Endothelial cell of hepatic sinusoid (primary cell): ENCODE measurements around the gene NCAPH2.

Experiments used
- in situ Hi-C: cut with HindIII; loops from 2 replicates; pipeline ENCODE4 v1.10.0; 2017; ENCODE audit warnings: low sequenced_read_pairs

Gene NCAPH2

GRCh38 chr22:50507991-50508884, at the start of gene NCAPH2:
Gene NCAPH2 (plus strand): TSS chr22:50508224. CDS start chr22:50508338, 114 bp downstream.
- in situ Hi-C loops = no loop called here

DNA sequence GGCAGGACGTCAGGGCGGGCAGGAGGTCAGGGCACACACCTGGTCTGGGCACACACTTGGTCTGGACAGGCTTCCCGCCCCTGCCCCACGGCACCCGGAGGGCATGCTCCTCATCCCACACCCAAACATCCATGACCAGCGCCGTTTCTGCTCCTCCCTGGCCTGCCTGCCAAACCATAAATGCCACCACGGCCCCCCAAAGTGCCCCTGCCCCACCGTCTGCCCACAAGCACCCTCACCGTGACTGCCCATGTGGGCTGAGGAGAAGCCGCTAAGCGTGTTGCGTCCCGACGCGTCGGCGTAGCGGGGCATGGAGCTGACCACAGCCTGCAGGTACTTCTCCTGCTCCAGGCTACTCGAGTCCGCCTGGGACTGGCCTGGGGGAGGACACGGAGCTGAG, 49.0 kb upstream of the NCAPH2 start:
- in situ Hi-C loops = no loop called here

DNA sequence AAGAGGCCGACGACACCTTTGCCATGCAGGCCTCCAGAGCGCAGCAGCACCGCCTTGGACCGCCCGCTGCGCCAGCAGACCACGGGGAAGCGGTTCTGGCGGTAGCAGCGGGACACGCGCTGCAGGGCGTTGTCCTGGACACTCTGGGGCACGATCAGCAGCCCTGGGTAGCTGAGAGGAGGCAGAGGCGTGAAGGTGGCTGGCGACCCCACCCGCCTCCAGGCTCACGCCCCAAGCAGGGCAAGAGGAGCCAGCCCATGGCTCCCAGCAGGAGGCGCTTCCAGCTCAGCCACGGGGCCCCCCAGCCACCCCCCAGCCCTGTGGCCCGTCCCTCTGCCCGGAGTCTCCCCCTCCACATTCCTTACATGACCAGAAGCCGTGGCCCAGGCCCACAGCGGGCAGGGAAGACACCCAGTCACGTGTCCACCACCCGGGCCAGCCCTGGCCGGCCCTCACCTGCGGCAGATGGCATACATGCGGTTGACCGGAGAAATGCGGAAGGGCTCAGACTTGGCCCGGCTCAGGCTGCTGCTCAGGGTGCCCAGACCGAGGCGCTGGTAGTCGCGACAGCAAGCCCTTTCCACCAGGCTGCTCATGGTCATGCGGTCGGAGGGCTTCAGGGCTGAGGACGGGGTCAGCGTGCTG, 48.4 kb upstream of the NCAPH2 start:
- in situ Hi-C loops = no loop called here

- in situ Hi-C loops = no loop called here
Measured at GRCh38 chr22:50460938-50461337, 47.1 kb upstream of the NCAPH2 start.

DNA sequence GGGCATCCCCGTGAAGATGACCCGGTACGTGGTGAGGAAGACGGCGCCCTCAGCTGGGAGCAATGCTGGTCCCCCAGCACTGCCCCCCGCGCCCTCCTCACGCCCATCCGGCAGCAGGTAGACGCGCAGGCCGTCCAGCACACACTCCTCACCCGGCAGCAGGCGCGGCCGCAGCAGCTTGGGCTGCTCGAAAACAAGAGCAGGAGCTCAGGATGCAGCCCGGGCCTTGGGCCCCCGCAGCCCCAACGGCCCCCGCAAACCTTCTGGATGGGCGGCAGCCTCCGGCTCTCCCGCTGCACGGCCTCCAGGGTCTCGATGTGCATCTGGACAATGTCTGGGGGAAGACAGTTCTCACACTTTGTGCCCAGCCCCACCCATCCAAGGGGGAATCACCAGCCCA, 46.5 kb upstream of the NCAPH2 start:
- in situ Hi-C loops = no loop called here

DNA sequence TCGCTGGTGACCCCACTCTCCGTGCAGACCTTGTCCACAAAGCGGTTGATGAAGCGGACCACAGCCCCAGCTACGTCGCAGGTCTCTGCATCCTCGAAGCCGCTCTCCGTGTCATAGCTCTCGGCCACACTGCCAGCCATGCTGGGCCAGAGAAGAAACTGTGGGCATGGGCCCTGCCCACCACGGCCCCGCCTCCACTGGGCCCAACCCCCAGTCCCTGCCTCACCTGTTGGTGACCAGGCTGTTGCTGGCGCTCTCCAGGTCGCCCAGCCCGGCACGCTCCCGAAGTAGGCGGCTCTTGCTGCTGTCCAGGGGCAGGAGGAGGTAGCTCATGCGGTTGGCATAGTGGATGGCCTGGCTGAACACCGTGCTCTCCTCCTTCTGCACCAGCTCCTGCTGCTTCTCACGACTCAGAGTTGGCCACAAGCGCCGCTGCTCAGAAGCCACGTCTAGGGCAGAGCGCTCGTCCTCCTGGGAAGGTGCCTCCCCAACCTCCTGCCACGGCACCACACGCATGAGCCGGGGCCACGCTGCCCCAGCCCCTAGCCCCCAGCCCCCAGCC, 46.0 kb upstream of the NCAPH2 start:
- in situ Hi-C loops = no loop called here

GRCh38 chr22:50463188-50463900, 44.7 kb upstream of the NCAPH2 start:
- in situ Hi-C loops = no loop called here

DNA sequence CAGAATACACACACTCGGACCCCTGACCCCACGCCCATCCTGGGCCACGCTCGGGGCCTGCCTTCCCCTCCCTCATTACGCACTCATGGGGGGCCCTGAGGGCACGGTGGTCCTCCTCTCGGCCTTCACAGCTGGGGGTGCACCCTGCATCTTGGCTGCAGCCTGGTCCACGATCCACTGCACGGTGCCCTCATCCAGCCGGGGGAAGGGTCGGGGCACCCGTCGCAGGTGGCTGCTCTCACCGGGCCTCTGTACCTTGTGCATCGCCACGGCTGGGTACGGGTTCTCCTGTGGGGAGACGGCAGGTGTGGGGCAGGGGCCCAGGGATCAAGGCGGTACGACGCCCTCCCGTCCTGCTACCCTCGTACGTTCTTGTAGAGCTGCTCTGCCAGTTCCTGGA, 43.6 kb upstream of the NCAPH2 start:
- in situ Hi-C loops = no loop called here

GRCh38 chr22:50465066-50465930, 42.7 kb upstream of the NCAPH2 start:
- in situ Hi-C loops = no loop called here

- in situ Hi-C loops = no loop called here
Measured at GRCh38 chr22:50467341-50467740, 40.7 kb upstream of the NCAPH2 start.

DNA sequence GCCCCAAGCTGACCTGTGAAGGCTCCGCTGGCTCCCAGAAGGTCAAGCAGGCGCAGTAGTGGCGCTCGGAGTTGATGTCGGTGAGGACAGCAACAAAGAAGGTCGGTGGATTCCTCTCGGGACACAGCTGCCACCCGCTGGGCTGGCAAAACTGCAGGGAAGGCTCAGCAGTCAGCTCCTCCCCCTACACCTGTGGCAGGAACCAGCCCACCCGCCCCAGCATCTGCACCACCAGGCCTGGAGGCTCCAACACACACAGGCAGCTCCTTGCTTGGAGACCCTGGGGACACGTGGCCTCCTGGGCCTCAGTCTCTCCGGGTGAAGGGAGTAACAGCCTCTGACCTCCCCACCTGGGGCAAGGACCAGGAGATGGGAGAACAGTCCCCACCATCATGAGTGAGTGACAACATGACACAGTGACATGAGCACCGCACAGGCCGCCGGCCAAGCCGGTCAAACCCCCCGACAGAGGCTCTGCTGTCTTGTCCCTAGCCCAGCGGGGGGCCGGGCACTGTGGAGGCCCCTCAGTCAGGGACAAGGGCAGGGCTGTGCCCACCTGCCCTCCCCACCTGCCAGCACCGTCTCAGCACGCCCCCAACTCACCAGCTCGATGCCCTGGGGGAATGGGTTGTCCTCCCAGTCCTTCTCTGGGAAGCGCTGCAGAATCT, 40.1 kb upstream of the NCAPH2 start:
- in situ Hi-C loops = no loop called here

DNA sequence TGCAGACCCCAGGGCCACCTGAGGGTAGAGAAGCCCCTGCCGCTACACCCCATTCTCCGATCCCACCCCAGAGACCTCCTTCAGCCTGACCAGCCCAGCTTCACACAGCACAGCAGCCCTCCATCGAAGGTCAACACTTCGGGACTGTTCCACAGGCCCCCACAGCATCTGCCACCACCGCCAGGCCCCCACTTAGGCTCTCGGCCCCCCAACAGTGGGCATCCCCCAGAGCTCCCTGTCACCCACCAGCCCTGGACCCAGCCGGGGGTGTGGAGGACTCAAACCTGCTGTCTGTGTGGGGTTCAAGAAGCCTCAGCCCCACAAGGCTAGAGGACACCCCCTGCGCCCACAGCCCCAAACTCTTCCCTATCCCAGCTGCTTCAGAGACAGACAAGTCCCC, 39.4 kb upstream of the NCAPH2 start:
- in situ Hi-C loops = no loop called here

- in situ Hi-C loops = no loop called here
Measured at GRCh38 chr22:50469377-50470305, 38.4 kb upstream of the NCAPH2 start.

DNA sequence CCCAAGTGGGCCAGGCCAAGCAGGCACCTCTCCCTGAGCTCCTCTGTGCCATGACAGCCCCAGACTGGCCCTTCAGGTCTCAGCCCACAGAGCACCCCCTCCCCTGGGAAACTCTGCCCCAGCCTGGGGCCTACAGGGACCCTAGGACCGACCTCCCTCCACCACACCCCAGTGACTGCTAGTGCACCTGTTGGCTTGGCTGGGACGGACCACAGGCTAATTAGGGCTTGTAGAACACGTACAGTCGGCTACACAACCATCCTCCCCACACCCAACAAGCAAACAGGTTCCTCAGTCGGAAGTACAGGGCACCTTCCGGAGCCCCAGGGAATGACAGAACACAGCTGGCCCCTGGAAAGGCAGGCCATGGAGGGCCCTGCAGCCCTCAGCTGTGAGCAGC, 37.5 kb upstream of the NCAPH2 start:
- in situ Hi-C loops = no loop called here

GRCh38 chr22:50471197-50471847, 36.7 kb upstream of the NCAPH2 start:
- in situ Hi-C loops = no loop called here

DNA sequence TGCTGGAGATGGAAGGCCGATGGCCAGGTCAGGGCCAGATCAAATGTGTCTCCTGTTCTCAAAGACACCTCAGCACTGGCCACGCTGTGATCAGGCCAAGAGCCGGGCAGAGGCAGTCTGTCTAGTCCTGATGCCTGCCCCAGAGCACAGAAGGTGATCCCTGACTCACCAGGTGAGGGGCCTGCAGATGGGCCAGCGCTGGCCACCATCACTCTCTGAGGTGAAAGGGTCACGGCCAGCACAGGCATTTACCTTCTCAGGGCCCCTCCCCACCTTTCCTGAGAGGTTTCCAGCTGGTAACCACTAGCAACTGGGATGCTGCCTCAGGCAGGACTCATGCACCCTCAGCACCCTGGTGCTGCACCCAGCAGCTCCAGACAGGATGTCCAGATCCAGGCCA, 36.1 kb upstream of the NCAPH2 start:
- in situ Hi-C loops = no loop called here

DNA sequence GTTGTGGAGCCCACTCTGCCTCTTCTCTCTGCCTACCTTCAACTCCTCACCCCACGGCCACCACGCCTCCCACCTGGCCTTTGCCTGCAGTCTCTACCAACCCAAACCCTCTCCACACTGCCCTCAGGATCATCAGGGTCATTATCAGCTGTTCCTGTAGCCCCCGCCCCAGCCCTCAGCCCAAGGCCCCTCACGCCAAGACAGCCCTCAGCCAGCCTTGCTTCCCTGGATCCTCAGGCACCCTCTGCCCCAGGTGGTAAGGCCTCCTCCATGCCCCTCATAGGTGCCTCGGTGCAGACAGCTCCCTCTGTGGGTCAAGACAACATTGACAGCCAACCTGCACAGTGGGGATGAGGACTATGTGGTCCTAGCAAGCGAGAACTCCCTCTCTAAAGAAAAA, 34.9 kb upstream of the NCAPH2 start:
- in situ Hi-C loops = no loop called here
